Peyer's patch (tissue), 4 donors: ENCODE results near the gene CFAP77. TPM values are rescaled to one million over a fixed set of nuclear protein-coding genes. Genes with fewer than 3 reads are reported as not detected.

Experiments
- DNase-seq, 3 donors: peaks; one replicate each; pipeline ENCODE4 v3.0.0-alpha.2; 2017 to 2019
- H3K27ac ChIP-seq, 4 donors: fragments of 200-600 bp; sonication (generic); one replicate each; pipeline ENCODE4 v1.5.1; 2016 to 2019
- H3K27me3 ChIP-seq, 2 donors: fragments of 200-600 bp; sonication (generic); one replicate each; pipeline ENCODE4 v1.5.1; 2019
- H3K36me3 ChIP-seq, 3 donors: fragments of 200-600 bp; sonication (generic); one replicate each; pipeline ENCODE4 v1.5.1; 2016 to 2019
- H3K4me1 ChIP-seq, 4 donors: fragments of 200-600 bp; sonication (generic); one replicate each; pipeline ENCODE4 v1.5.1; 2016 to 2019
- H3K4me3 ChIP-seq, 4 donors: fragments of 200-600 bp; sonication (generic); 1 replicate in 3 of 4; 2 replicates in 1 of 4; pipeline ENCODE4 v1.5.1; 2016 to 2019; ENCODE audit warnings: mild to moderate bottlenecking in 1 of 4
- H3K9me3 ChIP-seq, 4 donors: fragments of 200-600 bp; sonication (generic); one replicate each; pipeline ENCODE4 v1.5.1; 2016 to 2019; ENCODE audit warnings: mild to moderate bottlenecking in 1 of 4
- CTCF ChIP-seq, 6 experiments: fragments of 450-650 bp in 4 of 6; fragments of 200-600 bp in 2 of 6; sonication (generic) in 1 of 6; IDR thresholded peaks; one replicate each; pipeline ENCODE4 v1.5.1; 2017 to 2019; ENCODE audit warnings: antibody characterized with exemption in 6 of 6, mild to moderate bottlenecking in 3 of 6, moderate library complexity in 1 of 6
- POLR2A ChIP-seq, 2 donors: fragments of 450-650 bp; IDR thresholded peaks; one replicate each; pipeline ENCODE4 v1.5.1; 2017; ENCODE audit warnings: antibody characterized with exemption in 2 of 2, mild to moderate bottlenecking in 2 of 2, moderate library complexity in 2 of 2
- total RNA-seq, 4 donors: library from RNA; depleted of rRNA; stranded (reverse); fragments of >200 nt; gene quantifications; one replicate each; pipeline ENCODE4 v1.1.0, GENCODE V29; 2016

CFAP77 gene
- total RNA-seq, 4 donors from 2014 or later, result not detected

GRCh38 chr9:132516911-132517310, 106.9 kb downstream of the CFAP77 start:
- H3K4me3 ChIP-seq, result no peak overlapping the region
- DNase-seq, result no peak
- no peak overlapping the region for H3K27ac ChIP-seq
- H3K4me1 ChIP-seq, result no peaks in the 10 kb centered on the region
- no peaks in the 10 kb centered on the region for H3K9me3 ChIP-seq
- H3K36me3 ChIP-seq, result no peaks in the 10 kb centered on the region
- no peak for TF ChIP-seq POLR2A (IDR thresholded peaks at IDR 0.05)
- TF ChIP-seq CTCF (IDR thresholded peaks at IDR 0.05), result no peak
- no peaks in the 10 kb centered on the region for H3K27me3 ChIP-seq

GRCh38 chr9:132517815-132518550, 108.0 kb downstream of the CFAP77 start:
- Histone ChIP-seq H3K27ac (no peak overlapping the region), H3K36me3 (no peaks in the 10 kb centered on the region), H3K4me1 (no peaks in the 10 kb centered on the region), H3K27me3 (no peaks in the 10 kb centered on the region), H3K4me3 (no peak overlapping the region), H3K9me3 (no peaks in the 10 kb centered on the region)
- TF ChIP-seq CTCF (IDR thresholded peaks at IDR 0.05), result no peak
- no peak for TF ChIP-seq POLR2A (IDR thresholded peaks at IDR 0.05)
- DNase-seq, result no peak

- TF ChIP-seq POLR2A (IDR thresholded peaks at IDR 0.05), result no peak
- no peak for TF ChIP-seq CTCF (IDR thresholded peaks at IDR 0.05)
- DNase-seq, result no peak
- H3K9me3 ChIP-seq, result no peaks in the 10 kb centered on the region
- no peaks in the 10 kb centered on the region for H3K36me3 ChIP-seq
- no peak overlapping the region for H3K27ac ChIP-seq
- no peak overlapping the region for H3K4me3 ChIP-seq
- no peaks in the 10 kb centered on the region for H3K4me1 ChIP-seq
- H3K27me3 ChIP-seq, result no peaks in the 10 kb centered on the region
Measured at GRCh38 chr9:132518626-132519025, 108.6 kb downstream of the CFAP77 start.

- Histone ChIP-seq H3K9me3 (no peaks in the 10 kb centered on the region), H3K27me3 (no peaks in the 10 kb centered on the region), H3K4me1 (no peaks in the 10 kb centered on the region), H3K27ac (no peak overlapping the region), H3K4me3 (no peak overlapping the region), H3K36me3 (no peaks in the 10 kb centered on the region)
- TF ChIP-seq CTCF (IDR thresholded peaks at IDR 0.05) (no peak), POLR2A (IDR thresholded peaks at IDR 0.05) (no peak)
- no peak for DNase-seq
Measured at GRCh38 chr9:132519033-132519432, 109.0 kb downstream of the CFAP77 start.

- Histone ChIP-seq H3K4me3 (no peak overlapping the region), H3K36me3 (no peaks in the 10 kb centered on the region), H3K4me1 (no peaks in the 10 kb centered on the region), H3K27ac (no peak overlapping the region), H3K27me3 (no peaks in the 10 kb centered on the region), H3K9me3 (no peaks in the 10 kb centered on the region)
- TF ChIP-seq POLR2A (IDR thresholded peaks at IDR 0.05), result no peak
- TF ChIP-seq CTCF (IDR thresholded peaks at IDR 0.05), result no peak
- no peak for DNase-seq
Measured at GRCh38 chr9:132520612-132521011, 110.6 kb downstream of the CFAP77 start.
